Measurements from ENCODE around the gene GPX5. TPM values are rescaled to one million over a fixed set of nuclear protein-coding genes. Genes with fewer than 3 reads are reported as not detected.

Gene GPX5, protein sequence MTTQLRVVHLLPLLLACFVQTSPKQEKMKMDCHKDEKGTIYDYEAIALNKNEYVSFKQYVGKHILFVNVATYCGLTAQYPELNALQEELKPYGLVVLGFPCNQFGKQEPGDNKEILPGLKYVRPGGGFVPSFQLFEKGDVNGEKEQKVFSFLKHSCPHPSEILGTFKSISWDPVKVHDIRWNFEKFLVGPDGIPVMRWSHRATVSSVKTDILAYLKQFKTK
- total RNA-seq (2021) (not detected in 2 replicates), Bru-seq, nascent RNA (not detected), BruChase-seq, experiment 1, labeled RNA remaining after a 2-hour chase (not detected), BruChase-seq, experiment 2, labeled RNA remaining after a 6-hour chase (not detected)
- long read RNA-seq = 0 reads

DNA sequence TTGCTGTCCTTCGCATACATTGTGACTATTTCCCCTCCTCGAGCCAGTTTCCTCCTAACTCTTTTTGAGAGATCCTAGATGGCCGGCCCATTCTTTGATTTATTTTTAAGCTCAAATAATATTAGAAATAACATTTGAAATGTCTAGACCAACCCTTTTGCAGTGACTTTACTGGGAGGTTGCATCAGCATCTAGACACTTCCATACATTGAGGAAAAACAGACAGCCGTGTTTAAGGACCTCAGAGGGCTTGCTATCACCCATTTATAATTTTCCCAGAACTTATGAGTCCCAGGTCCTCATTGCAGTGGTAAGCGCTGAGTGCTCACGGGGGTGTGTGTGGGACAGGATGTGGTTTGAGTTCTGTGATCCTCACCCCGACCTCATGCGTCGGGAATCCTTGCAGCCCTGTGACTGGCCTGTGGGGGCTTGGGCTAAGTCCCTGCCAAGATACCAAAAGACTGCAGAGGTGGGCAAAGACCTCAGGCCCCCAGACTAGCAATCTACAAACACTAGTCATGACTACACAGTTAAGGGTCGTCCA is at the start of gene GPX5:
Gene GPX5 (plus strand): TSS at position 386 of the 544 bp plus-strand sequence. CDS start 133 bp downstream, at position 519.
- no peak within 1 kb of the TSS for H3K4me3 ChIP-seq (ENCODE audit: low read depth, low read length, poor library complexity, severe bottlenecking)
- no TSS peak for BruUV-seq (replicated peaks)
- H3K27me3 ChIP-seq (replicated peaks; ENCODE audit: insufficient read depth, low read depth, low read length, poor library complexity) = no peaks in the 10 kb centered on the region
- H3K27ac ChIP-seq (ENCODE audit: low read depth, low read length, poor library complexity, severe bottlenecking) = no peak within 1 kb of the TSS
- no peaks in the 10 kb centered on the region for H3K9me3 ChIP-seq (ENCODE audit: low read depth, low read length, poor library complexity, severe bottlenecking)
- no peak for DNase-seq (ENCODE audit: low spot score)
- POLR2A ChIA-PET (ENCODE audit: low non-redundant PET) = no interaction called here
- no peaks in the 10 kb centered on the region for H3K36me3 ChIP-seq (ENCODE audit: insufficient read depth, low read length, poor library complexity, severe bottlenecking)
- intact Hi-C loops (cut with micrococcal nuclease; ENCODE audit: unreplicated experiment) = no loop called here
- no peaks in the 10 kb centered on the region for H3K4me1 ChIP-seq (ENCODE audit: insufficient read depth, low read length, poor library complexity, severe bottlenecking)
- TF ChIP-seq, protein P1, sequence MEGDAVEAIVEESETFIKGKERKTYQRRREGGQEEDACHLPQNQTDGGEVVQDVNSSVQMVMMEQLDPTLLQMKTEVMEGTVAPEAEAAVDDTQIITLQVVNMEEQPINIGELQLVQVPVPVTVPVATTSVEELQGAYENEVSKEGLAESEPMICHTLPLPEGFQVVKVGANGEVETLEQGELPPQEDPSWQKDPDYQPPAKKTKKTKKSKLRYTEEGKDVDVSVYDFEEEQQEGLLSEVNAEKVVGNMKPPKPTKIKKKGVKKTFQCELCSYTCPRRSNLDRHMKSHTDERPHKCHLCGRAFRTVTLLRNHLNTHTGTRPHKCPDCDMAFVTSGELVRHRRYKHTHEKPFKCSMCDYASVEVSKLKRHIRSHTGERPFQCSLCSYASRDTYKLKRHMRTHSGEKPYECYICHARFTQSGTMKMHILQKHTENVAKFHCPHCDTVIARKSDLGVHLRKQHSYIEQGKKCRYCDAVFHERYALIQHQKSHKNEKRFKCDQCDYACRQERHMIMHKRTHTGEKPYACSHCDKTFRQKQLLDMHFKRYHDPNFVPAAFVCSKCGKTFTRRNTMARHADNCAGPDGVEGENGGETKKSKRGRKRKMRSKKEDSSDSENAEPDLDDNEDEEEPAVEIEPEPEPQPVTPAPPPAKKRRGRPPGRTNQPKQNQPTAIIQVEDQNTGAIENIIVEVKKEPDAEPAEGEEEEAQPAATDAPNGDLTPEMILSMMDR (conservative IDR thresholded peaks at IDR 0.05; ENCODE audit: low read depth, low read length) = no peak
- TF ChIP-seq EZH2 (IDR thresholded peaks at IDR 0.05; ENCODE audit: borderline replicate concordance, low read depth, low read length, poor library complexity, severe bottlenecking) = no peak
- CTCF ChIA-PET = no interaction called here

DNA sequence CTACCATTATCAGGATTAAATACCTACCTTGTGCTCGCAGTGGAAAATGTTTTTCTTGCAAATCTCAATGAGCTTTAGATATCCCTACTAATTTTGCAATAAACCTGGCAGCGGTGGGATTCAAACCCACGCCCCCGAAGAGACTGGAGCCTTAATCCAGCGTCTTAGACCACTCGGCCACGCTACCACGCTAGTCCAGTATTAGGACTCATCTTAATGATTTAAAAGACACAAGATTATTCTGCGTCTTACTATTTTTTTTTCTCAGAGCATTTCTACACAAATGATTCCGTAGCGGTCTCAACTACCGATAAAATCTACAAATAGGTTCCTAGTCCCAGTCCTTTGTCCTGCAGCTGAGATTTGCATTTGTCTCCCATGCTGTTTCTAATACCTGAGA is 47.2 kb upstream of the GPX5 start:
- no peak overlapping the region for H3K27ac ChIP-seq (ENCODE audit: low read depth, low read length, poor library complexity, severe bottlenecking)
- no peak for DNase-seq (ENCODE audit: low spot score)
- CTCF ChIA-PET = no interaction called here
- H3K4me1 ChIP-seq (ENCODE audit: insufficient read depth, low read length, poor library complexity, severe bottlenecking) = no peaks in the 10 kb centered on the region
- H3K36me3 ChIP-seq (ENCODE audit: insufficient read depth, low read length, poor library complexity, severe bottlenecking) = no peaks in the 10 kb centered on the region
- POLR2A ChIA-PET (ENCODE audit: low non-redundant PET) = no interaction called here
- no peak overlapping the region for H3K4me3 ChIP-seq (ENCODE audit: low read depth, low read length, poor library complexity, severe bottlenecking)
- TF ChIP-seq, protein P1 (conservative IDR thresholded peaks at IDR 0.05; ENCODE audit: low read depth, low read length) = no peak
- TF ChIP-seq EZH2 (IDR thresholded peaks at IDR 0.05; ENCODE audit: borderline replicate concordance, low read depth, low read length, poor library complexity, severe bottlenecking) = no peak
- no peaks in the 10 kb centered on the region for H3K9me3 ChIP-seq (ENCODE audit: low read depth, low read length, poor library complexity, severe bottlenecking)
- peaks cover 10% of the 10 kb centered on the region for H3K27me3 ChIP-seq (replicated peaks; ENCODE audit: insufficient read depth, low read depth, low read length, poor library complexity)
- no TSS peak for BruUV-seq (replicated peaks)
- intact Hi-C loops (cut with micrococcal nuclease; ENCODE audit: unreplicated experiment) = no loop called here

DNA sequence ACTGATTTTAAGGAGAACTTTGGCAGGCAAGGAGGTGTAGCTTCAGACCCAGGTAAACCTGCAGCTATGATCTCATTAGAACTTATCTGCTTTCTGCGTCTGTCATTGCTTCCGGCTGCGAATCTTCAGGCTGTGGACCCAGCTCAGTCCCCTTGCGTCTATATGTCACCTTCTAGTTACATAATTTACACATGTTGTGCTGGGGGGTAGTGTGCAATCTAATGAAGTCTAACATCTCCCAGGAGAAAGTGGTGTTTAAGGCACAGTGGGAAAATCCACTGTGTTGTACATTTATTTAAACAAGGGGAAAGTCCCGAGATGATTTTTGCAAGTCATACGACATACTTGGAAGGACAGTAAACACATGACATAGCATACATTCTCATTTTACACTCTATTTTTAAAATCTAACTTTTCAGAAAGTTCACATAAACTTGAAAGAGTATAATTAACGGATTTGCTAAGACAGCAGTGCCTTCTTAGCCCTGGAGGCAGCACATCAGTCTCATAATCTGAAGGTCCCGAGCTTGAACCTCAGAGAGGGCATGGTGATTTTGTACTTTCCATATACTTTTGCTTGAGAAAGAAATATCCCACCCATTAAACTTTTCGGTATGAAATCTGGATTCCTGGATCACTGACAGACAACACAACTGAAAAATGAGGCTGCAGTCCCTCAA is 45.3 kb upstream of the GPX5 start:
- DNase-seq (ENCODE audit: low spot score) = no peak
- ChIA-PET POLR2A (ENCODE audit: low non-redundant PET) (no interaction called here), CTCF (no interaction called here)
- Histone ChIP-seq H3K9me3 (ENCODE audit: low read depth, low read length, poor library complexity, severe bottlenecking) (no peaks in the 10 kb centered on the region), H3K36me3 (ENCODE audit: insufficient read depth, low read length, poor library complexity, severe bottlenecking) (no peaks in the 10 kb centered on the region), H3K27me3 (replicated peaks; ENCODE audit: insufficient read depth, low read depth, low read length, poor library complexity) (peaks cover 10% of the 10 kb centered on the region), H3K4me1 (ENCODE audit: insufficient read depth, low read length, poor library complexity, severe bottlenecking) (no peaks in the 10 kb centered on the region), H3K4me3 (ENCODE audit: low read depth, low read length, poor library complexity, severe bottlenecking) (no peak overlapping the region), H3K27ac (ENCODE audit: low read depth, low read length, poor library complexity, severe bottlenecking) (no peak overlapping the region)
- TF ChIP-seq, protein P1 (conservative IDR thresholded peaks at IDR 0.05; ENCODE audit: low read depth, low read length) = no peak
- no peak for TF ChIP-seq EZH2 (IDR thresholded peaks at IDR 0.05; ENCODE audit: borderline replicate concordance, low read depth, low read length, poor library complexity, severe bottlenecking)
- no TSS peak for BruUV-seq (replicated peaks)
- intact Hi-C loops (cut with micrococcal nuclease; ENCODE audit: unreplicated experiment) = no loop called here
